K562 (cell line): Measurements from ENCODE around the gene SLC19A3. TPM values are rescaled to one million over a fixed set of nuclear protein-coding genes. Genes with fewer than 3 reads are reported as not detected.

Experiments used
- ATAC-seq: fragments of 200-7000 bp; cut with Tn5 transposase; 3 replicates; pipeline ENCODE4 v1.9.1; 2020; ENCODE audit warnings: moderate library complexity
- BruUV-seq: library from RNA; stranded (reverse); fragments of 400-500 nt; replicated peaks from 2 replicates; lab custom pipeline; 2021; lab: Mats Ljungman, UMichigan
- CTCF ChIA-PET: fragments of 300-600 bp; formaldehyde crosslinking; extraction: SDS; loops from one replicate; lab custom pipeline; 2021; ENCODE audit warnings: low intra/inter-chr PET ratio; lab: Yijun Ruan, JAX
- POLR2A ChIA-PET: fragments of 300-600, 350-650 bp; sonication (Branson Sonifier 250); formaldehyde crosslinking; extraction: SDS; loops from one replicate; lab custom pipeline; 2021; ENCODE audit warnings: antibody characterized with exemption, inconsistent platforms; lab: Yijun Ruan, JAX
- DNase-seq, 4 experiments: peaks; one replicate each; pipeline versions ENCODE4 v3.0.0 to v3.0.0-alpha.2; 2011 to 2018; ENCODE audit warnings: low spot score in 3 of 4, mixed read lengths in 3 of 4; ENCODE audit errors: extremely low read depth in 1 of 4
- FAIRE-seq: peaks from 2 replicates; lab custom pipeline; 2011; peaks lifted over from hg19 to GRCh38; lab: Jason Lieb, UNC
- H2AFZ ChIP-seq: 2 replicates; pipeline ENCODE4 v1.6.0; 2011; ENCODE audit warnings: low read depth, low read length, control low read depth, inconsistent platforms
- H3K27ac ChIP-seq: fragments of 200-600 bp; 3 replicates; pipeline ENCODE4 v1.8.0; 2011; ENCODE audit warnings: low read depth, mild to moderate bottlenecking, control low read depth, inconsistent platforms, low read length, moderate library complexity, mixed read lengths; ENCODE audit errors: extremely low read depth
- H3K27me3 ChIP-seq, 2 experiments: fragments of 300-600 bp in 1 of 2; 2 replicates in 1 of 2; 3 replicates in 1 of 2; pipeline versions ENCODE4 v1.6.0 to v1.8.0; 2011; ENCODE audit warnings: inconsistent platforms in 2 of 2, low read length in 2 of 2, mild to moderate bottlenecking in 1 of 2, mixed read lengths in 1 of 2, moderate library complexity in 1 of 2; ENCODE audit not compliant: control insufficient read depth in 2 of 2, insufficient read depth in 2 of 2
- H3K36me3 ChIP-seq: fragments of 300-600 bp; 3 replicates; pipeline ENCODE4 v1.8.0; 2011; ENCODE audit warnings: mild to moderate bottlenecking, low read length, inconsistent platforms; ENCODE audit not compliant: control insufficient read depth, insufficient read depth
- H3K4me1 ChIP-seq, 2 experiments: fragments of 200-600 bp in 1 of 2; replicated peaks in 1 of 2; 2 replicates in 1 of 2; 3 replicates in 1 of 2; pipeline versions ENCODE4 v1.5.1 to v1.8.0; 2011; ENCODE audit warnings: inconsistent platforms in 2 of 2, low read length in 2 of 2, mild to moderate bottlenecking in 1 of 2, mixed read lengths in 1 of 2, moderate library complexity in 1 of 2; ENCODE audit not compliant: control insufficient read depth in 2 of 2, insufficient read depth in 2 of 2
- H3K4me2 ChIP-seq: 2 replicates; pipeline ENCODE4 v1.6.1; 2011; ENCODE audit warnings: low read length, control low read depth, inconsistent platforms, mixed read lengths; ENCODE audit not compliant: insufficient read depth
- H3K4me3 ChIP-seq: fragments of 200-600 bp; sonication (generic), shearing (Covaris generic); 2 replicates; pipeline ENCODE4 v1.5.1; 2016; ENCODE audit warnings: control low read depth, inconsistent platforms
- H3K79me2 ChIP-seq: fragments of 200-600 bp; 3 replicates; pipeline ENCODE4 v1.8.0; 2011; ENCODE audit warnings: low read length, inconsistent platforms; ENCODE audit not compliant: control insufficient read depth, insufficient read depth
- H3K9ac ChIP-seq, 2 experiments: 2 replicates each; pipeline versions ENCODE4 v1.6.0 to v1.6.1; 2011; ENCODE audit warnings: low read depth in 2 of 2, low read length in 2 of 2, control low read depth in 1 of 2, inconsistent platforms in 1 of 2, mild to moderate bottlenecking in 1 of 2, mixed read lengths in 1 of 2; ENCODE audit not compliant: insufficient read depth in 1 of 2
- H3K9me1 ChIP-seq: one replicate; pipeline ENCODE4 v1.6.0; 2011; ENCODE audit warnings: inconsistent platforms, mild to moderate bottlenecking, low read length, moderate library complexity; ENCODE audit not compliant: control insufficient read depth, insufficient read depth
- H3K9me3 ChIP-seq: replicated peaks from 2 replicates; pipeline ENCODE4 v1.5.1; 2011; ENCODE audit warnings: low read depth, low read length, inconsistent platforms; ENCODE audit not compliant: control insufficient read depth, insufficient read depth
- H4K20me1 ChIP-seq: replicated peaks from 2 replicates; pipeline ENCODE4 v1.6.1; 2011; ENCODE audit warnings: low read length, inconsistent platforms, mixed read lengths; ENCODE audit not compliant: control insufficient read depth, insufficient read depth
- ARID2 ChIP-seq: fragments of 450-650 bp; IDR thresholded peaks from 2 replicates; pipeline ENCODE4 v1.6.1; 2017; ENCODE audit warnings: antibody characterized with exemption, mild to moderate bottlenecking
- ATF3 ChIP-seq, 2 experiments: fragments of 450-650 bp in 1 of 2; sonication (generic) in 1 of 2; formaldehyde crosslinking in 1 of 2; IDR thresholded peaks in 1 of 2; conservative IDR thresholded peaks in 1 of 2; 2 replicates each; pipeline versions ENCODE4 v1.6.1 to v1.8.1; 2016 to 2023; ENCODE audit warnings: mild to moderate bottlenecking in 2 of 2, moderate library complexity in 2 of 2, inconsistent platforms in 1 of 2, missing genetic modification reagents in 1 of 2
- BHLHE40 ChIP-seq: IDR thresholded peaks from 2 replicates; pipeline ENCODE4 v1.6.1; 2011; ENCODE audit warnings: low read length, improper control_type of control experiment
- DMBX1 ChIP-seq: fragments of 250-450 bp; sonication (Bioruptor Pico); IDR thresholded peaks from 2 replicates; pipeline ENCODE4 v1.8.0; 2022; ENCODE audit warnings: inconsistent platforms, mild to moderate bottlenecking, moderate library complexity, borderline replicate concordance
- EHMT2 ChIP-seq: fragments of 450-650 bp; IDR thresholded peaks from 2 replicates; pipeline ENCODE4 v1.6.1; 2018; ENCODE audit warnings: antibody characterized with exemption
- FOS ChIP-seq: IDR thresholded peaks from 3 replicates; pipeline ENCODE4 v1.6.1; 2011; ENCODE audit not compliant: insufficient read length; ENCODE audit errors: extremely low read depth
- FUS ChIP-seq: fragments of 200-400 bp; formaldehyde crosslinking; optimal IDR thresholded peaks from 2 replicates; pipeline ENCODE3; 2017; ENCODE audit warnings: low read depth, low read length
- KAT8 ChIP-seq: fragments of 450-650 bp; IDR thresholded peaks from 2 replicates; pipeline ENCODE4 v1.6.1; 2016; ENCODE audit warnings: low read depth, mild to moderate bottlenecking
- MYBL2 ChIP-seq, 2 experiments: fragments of 450-650 bp in 1 of 2; sonication (generic) in 1 of 2; formaldehyde crosslinking in 1 of 2; IDR thresholded peaks; 2 replicates each; pipeline versions ENCODE4 v1.6.1 to v1.8.1; 2017 to 2022; ENCODE audit warnings: borderline replicate concordance in 1 of 2, inconsistent platforms in 1 of 2, low read depth in 1 of 2, mild to moderate bottlenecking in 1 of 2, missing genetic modification reagents in 1 of 2, moderate library complexity in 1 of 2
- NR2F6 ChIP-seq: fragments of 450-650 bp; formaldehyde crosslinking; IDR thresholded peaks from 2 replicates; pipeline ENCODE4 v1.4.0; 2020; ENCODE audit warnings: mild to moderate bottlenecking
- RFX1 ChIP-seq: fragments of 450-650 bp; IDR thresholded peaks from 2 replicates; pipeline ENCODE4 v1.6.1; 2016; ENCODE audit warnings: mild to moderate bottlenecking, moderate library complexity
- SMARCB1 ChIP-seq: IDR thresholded peaks from 2 replicates; pipeline ENCODE4 v1.6.1; 2011; ENCODE audit warnings: improper control_type of control experiment, low read depth; ENCODE audit not compliant: insufficient read length
- SPI1 ChIP-seq: IDR thresholded peaks from 2 replicates; pipeline ENCODE4 v1.6.1; 2011; ENCODE audit warnings: low read depth, low read length, control low read depth, borderline replicate concordance
- SREBF1 ChIP-seq: fragments of 150-350 bp; IDR thresholded peaks from 2 replicates; pipeline ENCODE4 v1.6.1; 2014; ENCODE audit warnings: antibody characterized with exemption, low read depth, low read length, borderline replicate concordance
- TAF9B ChIP-seq: fragments of 450-650 bp; IDR thresholded peaks from 2 replicates; pipeline ENCODE4 v1.6.1; 2018; ENCODE audit warnings: mild to moderate bottlenecking; ENCODE audit not compliant: partially characterized antibody
- ZBTB7A ChIP-seq: IDR thresholded peaks from 2 replicates; pipeline ENCODE4 v1.6.1; 2011; ENCODE audit warnings: low read depth, mild to moderate bottlenecking, low read length, moderate library complexity, borderline replicate concordance; ENCODE audit not compliant: control insufficient read depth
- ZFP1 ChIP-seq: fragments of 450-650 bp; formaldehyde crosslinking; IDR thresholded peaks from 2 replicates; pipeline ENCODE4 v1.4.0; 2020; ENCODE audit warnings: mild to moderate bottlenecking, mixed read lengths
- ZNF232 ChIP-seq: sonication (generic); formaldehyde crosslinking; IDR thresholded peaks from 2 replicates; pipeline ENCODE4 v1.8.0; 2022; ENCODE audit warnings: mild to moderate bottlenecking, missing genetic modification reagents
- ZNF316 ChIP-seq: fragments of 450-650 bp; IDR thresholded peaks from 2 replicates; pipeline ENCODE4 v1.6.1; 2016
- WGBS: fragments of 100-300 bp; shearing (Covaris generic); methylation state at CpG from one replicate; pipeline ENCODE4 v1.1.6; 2016; ENCODE audit warnings: low coverage, mixed read lengths; ENCODE audit not compliant: insufficient coverage; ENCODE audit errors: missing lambda C conversion rate; 5-methylcytosine and 5-hydroxymethylcytosine counted together
- in situ Hi-C: fragments of 300-500 bp; cut with MboI; formaldehyde crosslinking; loops from 4 replicates; pipeline ENCODE4 v1.15.0; 2018; ENCODE audit warnings: inconsistent platforms, mixed read lengths
- intact Hi-C: fragments of 100-400 bp; cut with micrococcal nuclease; formaldehyde crosslinking; loops from 2 replicates; pipeline ENCODE4 v1.14.2; 2022
- polyA plus RNA-seq, 8 experiments: library from polyadenylated mRNA; depleted of rRNA in 4 of 8; stranded (reverse) in 5 of 8; unstranded in 3 of 8; fragments of >200 nt; fragmentation: Nextera tagmentation in 2 of 8; fragmentation: Illumina TruSeq in 1 of 8; extraction: Ambion mirVana in 2 of 8; extraction: Trizol in 1 of 8; gene quantifications; 2 replicates each; pipeline versions ENCODE4 v1.2.1 to v1.2.3, GENCODE V29; 2011 to 2014; ENCODE audit warnings: inconsistent platforms in 1 of 8, missing spikeins in 1 of 8
- total RNA-seq, 7 experiments: library from RNA; depleted of rRNA in 6 of 7; stranded (reverse); fragments of >200 nt in 6 of 7; fragmentation: Illumina TruSeq in 2 of 7; extraction: Trizol in 2 of 7; gene quantifications; 2 replicates each; pipeline versions ENCODE4 v1.2.1 to v1.2.3, GENCODE V29; 2011 to 2021; ENCODE audit warnings: low replicate concordance in 1 of 7

The SLC19A3 gene
- total and polyA plus RNA-seq, 9 of the 15 experiments (the other 6 are each of a cell fraction or from before 2014, with no cell fraction given): not detected

GRCh38 chr2:227654426-227654825, 63.4 kb downstream of the SLC19A3 start:
- no peak overlapping the region for H3K27ac ChIP-seq
- peaks cover 0 to 6% of the 10 kb centered on the region in 2 experiments; a peak in 1 of 5 replicates for H3K27me3 ChIP-seq
- no peak overlapping the region for H2AFZ ChIP-seq
- intact Hi-C loops: no loop called here
- no peaks in the 10 kb centered on the region for H3K36me3 ChIP-seq
- ATAC-seq (no peak), DNase-seq (no peak), FAIRE-seq (no peak)
- WGBS: 0% methylated on average over 1 of the region's 1 CpG
- TF ChIP-seq RFX1 (no peak), KAT8 (no peak), SMARCB1 (no peak), TAF9B (no peak), NR2F6 (no peak), ZNF316 (no peak)
- in situ Hi-C loops: no loop called here
- CTCF ChIA-PET: no interaction called here
- no peaks in the 10 kb centered on the region for H3K4me1 ChIP-seq
- H3K4me2 ChIP-seq: no peak overlapping the region
- POLR2A ChIA-PET: no interaction called here
- no peaks in the 10 kb centered on the region for H4K20me1 ChIP-seq
- BruUV-seq: no TSS peak
- no peaks in the 10 kb centered on the region for H3K9me3 ChIP-seq
- no peak overlapping the region for H3K9ac ChIP-seq
- H3K9me1 ChIP-seq: no peaks in the 10 kb centered on the region
- H3K4me3 ChIP-seq: no peak overlapping the region
- H3K79me2 ChIP-seq: no peaks in the 10 kb centered on the region

GRCh38 chr2:227653419-227653818, 64.4 kb downstream of the SLC19A3 start:
- Histone ChIP-seq H3K4me3 (no peak overlapping the region), H3K4me1 (no peaks in the 10 kb centered on the region), H3K79me2 (no peaks in the 10 kb centered on the region), H3K9me3 (no peaks in the 10 kb centered on the region), H3K4me2 (no peak overlapping the region), H3K36me3 (no peaks in the 10 kb centered on the region), H4K20me1 (no peaks in the 10 kb centered on the region), H3K27me3 (peaks cover 0 to 6% of the 10 kb centered on the region in 2 experiments; a peak in 1 of 5 replicates), H3K9ac (no peak overlapping the region), H3K9me1 (no peaks in the 10 kb centered on the region), H2AFZ (no peak overlapping the region), H3K27ac (no peak overlapping the region)
- CTCF ChIA-PET: no interaction called here
- DNase-seq: no peak
- POLR2A ChIA-PET: no interaction called here
- no peak for FAIRE-seq
- in situ Hi-C loops: no loop called here
- no peak for ATAC-seq
- no TSS peak for BruUV-seq
- intact Hi-C loops: no loop called here
- 0% methylated on average over 4 of the region's 4 CpGs for WGBS
- TF ChIP-seq EHMT2: no peak
- TF ChIP-seq ZBTB7A: no peak
- no peak for TF ChIP-seq SREBF1
- TF ChIP-seq FUS: no peak
- no peak for TF ChIP-seq ZFP1
- no peak for TF ChIP-seq ATF3 (IDR thresholded peaks at IDR 0.05)
- TF ChIP-seq ATF3 (CRISPR knock-in tag; conservative IDR thresholded peaks at IDR 0.05): no peak
- TF ChIP-seq ZNF232 (CRISPR knock-in tag): no peak
- TF ChIP-seq MYBL2 (IDR thresholded peaks at IDR 0.05; ENCODE audit: low read depth): no peak
- no peak for TF ChIP-seq MYBL2 (CRISPR knock-in tag; IDR thresholded peaks at IDR 0.05; ENCODE audit: borderline replicate concordance)
- TF ChIP-seq SPI1: no peak
- no peak for TF ChIP-seq BHLHE40
- no peak for TF ChIP-seq FOS
- TF ChIP-seq ARID2: no peak
- TF ChIP-seq DMBX1 (CRISPR knock-in tag): no peak
